Endothelial cell of umbilical vein (primary cell): Measurements from ENCODE around the gene SH3TC1. TPM values are rescaled to one million over a fixed set of nuclear protein-coding genes. Genes with fewer than 3 reads are reported as not detected.

Source experiments
- BruUV-seq: library from RNA; stranded (reverse); fragments of 400-500 nt; replicated peaks from 2 replicates; lab custom pipeline; 2021; lab: Mats Ljungman, UMichigan
- CTCF ChIA-PET: fragments of 300-600, 350-600 bp; sonication (Branson Sonifier 250); formaldehyde crosslinking; loops from one replicate; lab custom pipeline; 2021; ENCODE audit warnings: antibody characterized with exemption, inconsistent platforms; lab: Charles Lee
- POLR2A ChIA-PET: fragments of 300-600, 350-600 bp; sonication (Branson Sonifier 250); formaldehyde crosslinking; loops from one replicate; lab custom pipeline; 2021; ENCODE audit warnings: antibody characterized with exemption, inconsistent platforms; lab: Charles Lee
- DNase-seq: peaks from one replicate; pipeline ENCODE4 v3.0.0-alpha.2; 2011; ENCODE audit warnings: low read depth, low spot score
- FAIRE-seq: peaks from 2 replicates; lab custom pipeline; 2011; peaks lifted over from hg19 to GRCh38; lab: Jason Lieb, UNC
- H2AFZ ChIP-seq: 2 replicates; pipeline ENCODE4 v1.6.0; 2012; ENCODE audit warnings: low read depth, low read length, control low read depth, inconsistent platforms
- H3K27ac ChIP-seq: 2 replicates; pipeline ENCODE4 v1.5.1; 2011; ENCODE audit warnings: low read depth, mild to moderate bottlenecking, control low read depth, low read length, moderate library complexity; ENCODE audit not compliant: insufficient read depth
- H3K27me3 ChIP-seq, 2 experiments: 2 replicates each; pipeline versions ENCODE4 v1.6.0 to v1.6.1; 2011; ENCODE audit warnings: low read length in 2 of 2, mixed read lengths in 1 of 2; ENCODE audit not compliant: control insufficient read depth in 2 of 2, insufficient read depth in 2 of 2
- H3K36me3 ChIP-seq, 2 experiments: 2 replicates in 1 of 2; 3 replicates in 1 of 2; pipeline ENCODE4 v1.5.1; 2011; ENCODE audit warnings: low read length in 2 of 2, mild to moderate bottlenecking in 1 of 2, moderate library complexity in 1 of 2; ENCODE audit not compliant: control insufficient read depth in 2 of 2, insufficient read depth in 2 of 2; ENCODE audit errors: extremely low read depth in 1 of 2
- H3K4me1 ChIP-seq: 3 replicates; pipeline ENCODE4 v1.5.1; 2011; ENCODE audit warnings: mild to moderate bottlenecking, low read length; ENCODE audit not compliant: control insufficient read depth, insufficient read depth; ENCODE audit errors: extremely low read depth
- H3K4me2 ChIP-seq: 2 replicates; pipeline ENCODE4 v1.6.1; 2011; ENCODE audit warnings: low read length, control low read depth, mixed read lengths; ENCODE audit not compliant: insufficient read depth
- H3K4me3 ChIP-seq, 3 experiments: fragments of 200-600 bp in 1 of 3; sonication (generic), shearing (Covaris generic) in 1 of 3; replicated peaks in 1 of 3; 2 replicates each; pipeline ENCODE4 v1.5.1; 2011 to 2016; ENCODE audit warnings: control low read depth in 3 of 3, low read length in 3 of 3, mild to moderate bottlenecking in 2 of 3, inconsistent platforms in 1 of 3, low read depth in 1 of 3, moderate library complexity in 1 of 3; ENCODE audit not compliant: insufficient read depth in 1 of 3
- H3K79me2 ChIP-seq: 2 replicates; pipeline ENCODE4 v1.6.0; 2012; ENCODE audit warnings: low read length, inconsistent platforms; ENCODE audit not compliant: control insufficient read depth, insufficient read depth
- H3K9ac ChIP-seq: replicated peaks from 2 replicates; pipeline ENCODE3; 2011; ENCODE audit warnings: low read length, control low read depth; ENCODE audit not compliant: insufficient read depth; ENCODE audit errors: extremely low read depth
- H3K9me1 ChIP-seq: replicated peaks from 3 replicates; pipeline ENCODE4 v1.6.0; 2011; ENCODE audit warnings: mild to moderate bottlenecking, low read length; ENCODE audit not compliant: control insufficient read depth, insufficient read depth; ENCODE audit errors: extremely low read depth
- H3K9me3 ChIP-seq: replicated peaks from 2 replicates; pipeline ENCODE4 v1.5.1; 2012; ENCODE audit warnings: low read length, inconsistent platforms; ENCODE audit not compliant: control insufficient read depth, insufficient read depth
- H4K20me1 ChIP-seq: replicated peaks from 2 replicates; pipeline ENCODE3; 2011; ENCODE audit warnings: mild to moderate bottlenecking, low read length; ENCODE audit not compliant: control insufficient read depth, insufficient read depth; ENCODE audit errors: extremely low read depth
- CTCF ChIP-seq, 2 donors: IDR thresholded peaks; 1 replicate in 1 of 2; 2 replicates in 1 of 2; pipeline ENCODE4 v1.5.1; 2011; ENCODE audit warnings: low read length in 2 of 2, mild to moderate bottlenecking in 2 of 2, moderate library complexity in 2 of 2, control low read depth in 1 of 2, inconsistent platforms in 1 of 2, low read depth in 1 of 2; ENCODE audit not compliant: insufficient read depth in 1 of 2; ENCODE audit errors: extremely low read depth in 1 of 2
- EZH2 ChIP-seq: IDR thresholded peaks from 2 replicates; pipeline ENCODE4 v1.6.1; 2012; ENCODE audit warnings: borderline replicate concordance, low read depth, mild to moderate bottlenecking, moderate library complexity, low read length, inconsistent platforms; ENCODE audit not compliant: severe bottlenecking
- FOS ChIP-seq: IDR thresholded peaks from 2 replicates; pipeline ENCODE4 v1.6.1; 2011; ENCODE audit warnings: mild to moderate bottlenecking, low read length, moderate library complexity, borderline replicate concordance; ENCODE audit not compliant: insufficient read depth
- GATA2 ChIP-seq: IDR thresholded peaks from 2 replicates; pipeline ENCODE4 v1.7.0; 2011; ENCODE audit warnings: low read depth, mild to moderate bottlenecking, moderate library complexity, mixed read lengths, low read length; ENCODE audit not compliant: insufficient read length, insufficient read depth
- JUN ChIP-seq: IDR thresholded peaks from 2 replicates; pipeline ENCODE4 v1.6.1; 2011; ENCODE audit warnings: borderline replicate concordance, low read depth; ENCODE audit not compliant: insufficient read length, insufficient read depth
- MAX ChIP-seq: IDR thresholded peaks from 2 replicates; pipeline ENCODE4 v1.6.1; 2011; ENCODE audit not compliant: insufficient read depth, insufficient read length
- MYC ChIP-seq: IDR thresholded peaks from one replicate; pipeline ENCODE4 v1.6.1; 2011; ENCODE audit warnings: mild to moderate bottlenecking, low read depth, low read length
- POLR2A ChIP-seq: IDR thresholded peaks from 2 replicates; pipeline ENCODE4 v1.6.1; 2012; ENCODE audit warnings: low read depth, mild to moderate bottlenecking, control low read depth, low read length
- POLR2AphosphoS5 ChIP-seq: IDR thresholded peaks from 2 replicates; pipeline ENCODE4 v1.6.1; 2012; ENCODE audit warnings: low read depth, mild to moderate bottlenecking, control low read depth, low read length, moderate library complexity; ENCODE audit not compliant: insufficient read depth
- dilution Hi-C: fragments of 300-500 bp; cut with MboI; formaldehyde crosslinking; loops from one replicate; pipeline ENCODE4 v1.15.0; 2019; ENCODE audit warnings: low sequenced_read_pairs; ENCODE audit not compliant: extremely low pct_ligation_motif_present
- intact Hi-C: fragments of 100-400 bp; cut with micrococcal nuclease; formaldehyde crosslinking; loops from one replicate; pipeline ENCODE4 v1.10.0; 2022
- polyA plus RNA-seq, 4 experiments: library from polyadenylated mRNA; depleted of rRNA in 3 of 4; stranded (reverse) in 3 of 4; unstranded in 1 of 4; fragments of >200 nt; gene quantifications; 2 replicates each; pipeline versions ENCODE4 v1.2.1 to v1.2.3, GENCODE V29; 2011 to 2012; ENCODE audit warnings: missing spikeins in 1 of 4
- total RNA-seq: library from RNA; stranded (reverse); gene quantifications from 2 replicates; pipeline ENCODE4 v1.2.3, GENCODE V29; 2021

Gene SH3TC1
- total and polyA plus RNA-seq, 2 donors (not counting 3 experiments of a cell fraction or from before 2014, with no cell fraction given): 96.5 to 192 TPM

- H4K20me1 ChIP-seq: no peaks in the 10 kb centered on the region
- peaks cover 61% of the 10 kb centered on the region for H3K4me1 ChIP-seq
- peak overlapping the region; percentile 55 for H3K9ac ChIP-seq
- H3K4me2 ChIP-seq: peak overlapping the region; percentile 59
- dilution Hi-C loops: no loop called here
- FAIRE-seq (peak; percentile 100), DNase-seq (peak; percentile 99)
- TF ChIP-seq EZH2 (no peak), MYC (peak; percentile 45), CTCF (IDR thresholded peaks at IDR 0.05; ENCODE audit: extremely low read depth in 1 of 2, insufficient read depth in 1 of 2, low read depth in 1 of 2, low read length in 2 of 2) (no peak), POLR2A (peak; percentile 74), POLR2AphosphoS5 (peak; percentile 95), JUN (peak; percentile 100), FOS (peak; percentile 98), MAX (peak; percentile 67), GATA2 (peak; percentile 94)
- peak overlapping the region; percentile 95 for H3K27ac ChIP-seq
- H3K79me2 ChIP-seq: no peaks in the 10 kb centered on the region
- no peaks in the 10 kb centered on the region for H3K27me3 ChIP-seq
- BruUV-seq: no TSS peak
- H3K36me3 ChIP-seq: no peaks in the 10 kb centered on the region
- H3K9me3 ChIP-seq: no peaks in the 10 kb centered on the region
- peak overlapping the region; percentile 55 for H2AFZ ChIP-seq
- intact Hi-C loops: loop anchor here (1.0 to 5.0 kb wide), 7 partner anchors 8 to 274 kb away; partner anchors contain the start of genes ABLIM2 and SH3TC1
- CTCF ChIA-PET: interaction anchor here (0.9 to 7.5 kb wide), 9 partner anchors 8 to 387 kb away, joined by 3 to 168 read pairs (median 3); partner anchors contain the start of gene SH3TC1
- no peak overlapping the region for H3K4me3 ChIP-seq
- H3K9me1 ChIP-seq: no peaks in the 10 kb centered on the region
- POLR2A ChIA-PET: interaction anchor here (0.7 to 1.0 kb wide), 2 partner anchors 8 to 12 kb away, joined by 3 to 4 read pairs; partner anchors contain the start of gene SH3TC1
Observed at GRCh38 chr4:8191136-8191747, 7.8 kb upstream of the SH3TC1 start.
